Measurements from ENCODE around the gene USP8.

The USP8 gene

GRCh38 chr15:50411870-50412269 is 12.3 kb upstream of the USP8 start:
- Histone ChIP-seq H3F3A (ENCODE audit: insufficient read depth, low read length) (no peaks in the 10 kb centered on the region), H3K4me1 (ENCODE audit: low read length) (no peaks in the 10 kb centered on the region), H3K9ac (ENCODE audit: low read length) (no peak overlapping the region), H3K4me2 (ENCODE audit: low read depth, low read length) (no peak overlapping the region), H3K9me2 (replicated peaks; ENCODE audit: insufficient read depth, low read length) (no peaks in the 10 kb centered on the region), H2AFZ (ENCODE audit: low read length) (no peak overlapping the region), H3K79me2 (ENCODE audit: low read length) (no peaks in the 10 kb centered on the region), H3K9me3 (replicated peaks; ENCODE audit: insufficient read depth, low read length) (no peaks in the 10 kb centered on the region), H4K20me1 (ENCODE audit: insufficient read depth, low read length) (no peaks in the 10 kb centered on the region), H3K36me3 (replicated peaks; ENCODE audit: insufficient read depth, low read length) (no peaks in the 10 kb centered on the region), H3K27ac (ENCODE audit: low read length) (no peak overlapping the region), H3K4me3 (ENCODE audit: low read length) (no peak overlapping the region), H3K27me3 (replicated peaks; ENCODE audit: insufficient read depth, low read length) (no peaks in the 10 kb centered on the region)
- TF ChIP-seq EZH2phosphoT487 (IDR thresholded peaks at IDR 0.05; ENCODE audit: low read length) (no peak), CTCF (IDR thresholded peaks at IDR 0.05; ENCODE audit: low read length) (no peak), EZH2 (optimal IDR thresholded peaks at IDR 0.05; ENCODE audit: low read depth, low read length) (no peak)
- DNase-seq, result no peak

GRCh38 chr15:50414624-50415023 is 9.6 kb upstream of the USP8 start:
- no peaks in the 10 kb centered on the region for H3K27me3 ChIP-seq (replicated peaks; ENCODE audit: insufficient read depth, low read length)
- no peak overlapping the region for H3K4me3 ChIP-seq (ENCODE audit: low read length)
- no peaks in the 10 kb centered on the region for H3K4me1 ChIP-seq (ENCODE audit: low read length)
- DNase-seq, result no peak
- no peaks in the 10 kb centered on the region for H3K79me2 ChIP-seq (ENCODE audit: low read length)
- no peak overlapping the region for H3K27ac ChIP-seq (ENCODE audit: low read length)
- no peaks in the 10 kb centered on the region for H3K9me3 ChIP-seq (replicated peaks; ENCODE audit: insufficient read depth, low read length)
- TF ChIP-seq CTCF (IDR thresholded peaks at IDR 0.05; ENCODE audit: low read length) (no peak), EZH2phosphoT487 (IDR thresholded peaks at IDR 0.05; ENCODE audit: low read length) (no peak), EZH2 (optimal IDR thresholded peaks at IDR 0.05; ENCODE audit: low read depth, low read length) (no peak)
- H3K4me2 ChIP-seq (ENCODE audit: low read depth, low read length), result no peak overlapping the region
- H3K9me2 ChIP-seq (replicated peaks; ENCODE audit: insufficient read depth, low read length), result no peaks in the 10 kb centered on the region
- no peak overlapping the region for H2AFZ ChIP-seq (ENCODE audit: low read length)
- no peak overlapping the region for H3K9ac ChIP-seq (ENCODE audit: low read length)
- H4K20me1 ChIP-seq (ENCODE audit: insufficient read depth, low read length), result no peaks in the 10 kb centered on the region
- H3K36me3 ChIP-seq (replicated peaks; ENCODE audit: insufficient read depth, low read length), result no peaks in the 10 kb centered on the region
- no peaks in the 10 kb centered on the region for H3F3A ChIP-seq (ENCODE audit: insufficient read depth, low read length)

GRCh38 chr15:50415752-50416404 is 8.3 kb upstream of the USP8 start:
- H2AFZ ChIP-seq (ENCODE audit: low read length), result no peak overlapping the region

More at GRCh38 chr15:50415752-50416404, 8.3 kb upstream of the USP8 start:
- Histone ChIP-seq H3K9me2 (replicated peaks; ENCODE audit: insufficient read depth, low read length) (no peaks in the 10 kb centered on the region), H3F3A (ENCODE audit: insufficient read depth, low read length) (no peaks in the 10 kb centered on the region), H3K9ac (ENCODE audit: low read length) (no peak overlapping the region), H3K27ac (ENCODE audit: low read length) (no peak overlapping the region), H3K4me1 (ENCODE audit: low read length) (no peaks in the 10 kb centered on the region), H3K36me3 (replicated peaks; ENCODE audit: insufficient read depth, low read length) (no peaks in the 10 kb centered on the region), H3K27me3 (replicated peaks; ENCODE audit: insufficient read depth, low read length) (no peaks in the 10 kb centered on the region), H4K20me1 (ENCODE audit: insufficient read depth, low read length) (no peaks in the 10 kb centered on the region), H3K9me3 (replicated peaks; ENCODE audit: insufficient read depth, low read length) (no peaks in the 10 kb centered on the region), H3K4me3 (ENCODE audit: low read length) (no peak overlapping the region), H3K79me2 (ENCODE audit: low read length) (no peaks in the 10 kb centered on the region), H3K4me2 (ENCODE audit: low read depth, low read length) (no peak overlapping the region)
- DNase-seq, result no peak
- TF ChIP-seq CTCF (IDR thresholded peaks at IDR 0.05; ENCODE audit: low read length) (no peak), EZH2 (optimal IDR thresholded peaks at IDR 0.05; ENCODE audit: low read depth, low read length) (no peak), EZH2phosphoT487 (IDR thresholded peaks at IDR 0.05; ENCODE audit: low read length) (no peak)
